ENCODE data around the gene SERPINH1.

SERPINH1 gene

GRCh38 chr11:75598900-75599299 lies 36.8 kb downstream of the SERPINH1 start:
- in situ Hi-C loops (cut with MboI; ENCODE audit: low sequenced_read_pairs, unreplicated experiment), result no loop called here
- DNase-seq (ENCODE audit: low spot score), result no peak
- no peak for TF ChIP-seq CTCF (IDR thresholded peaks at IDR 0.05; ENCODE audit: borderline replicate concordance, control extremely low read depth, extremely low read depth, insufficient read depth, missing control alignments)

DNA sequence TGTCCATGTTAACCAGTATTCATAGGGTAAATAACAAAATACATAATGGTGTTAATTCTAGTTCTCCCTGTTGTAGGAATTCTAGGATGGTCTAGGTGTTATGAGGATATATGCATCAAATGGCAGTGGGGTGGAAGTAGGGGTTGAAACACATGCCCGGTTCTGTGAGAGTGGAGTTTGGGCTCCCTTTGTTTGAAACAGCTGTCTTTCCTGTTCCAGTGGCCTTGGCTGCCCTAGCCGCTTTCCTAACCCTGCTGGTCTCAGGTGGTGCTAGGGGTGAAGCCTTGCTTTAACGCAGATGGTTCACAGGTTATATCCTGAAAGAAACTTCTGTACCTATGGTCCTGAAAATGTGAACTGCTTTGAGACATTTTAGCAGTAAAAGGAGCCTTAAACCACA lies 38.3 kb downstream of the SERPINH1 start:
- in situ Hi-C loops (cut with MboI; ENCODE audit: low sequenced_read_pairs, unreplicated experiment), result no loop called here

GRCh38 chr11:75601494-75601893 lies 39.4 kb downstream of the SERPINH1 start:
- DNase-seq (ENCODE audit: low spot score), result no peak
- no peak for TF ChIP-seq CTCF (IDR thresholded peaks at IDR 0.05; ENCODE audit: borderline replicate concordance, control extremely low read depth, extremely low read depth, insufficient read depth, missing control alignments)
- in situ Hi-C loops (cut with MboI; ENCODE audit: low sequenced_read_pairs, unreplicated experiment), result no loop called here

More for the DNA sequence above, 38.3 kb downstream of the SERPINH1 start:
- DNase-seq (ENCODE audit: low spot score), result no peak
- no peak for TF ChIP-seq CTCF (IDR thresholded peaks at IDR 0.05; ENCODE audit: borderline replicate concordance, control extremely low read depth, extremely low read depth, insufficient read depth, missing control alignments)

DNA sequence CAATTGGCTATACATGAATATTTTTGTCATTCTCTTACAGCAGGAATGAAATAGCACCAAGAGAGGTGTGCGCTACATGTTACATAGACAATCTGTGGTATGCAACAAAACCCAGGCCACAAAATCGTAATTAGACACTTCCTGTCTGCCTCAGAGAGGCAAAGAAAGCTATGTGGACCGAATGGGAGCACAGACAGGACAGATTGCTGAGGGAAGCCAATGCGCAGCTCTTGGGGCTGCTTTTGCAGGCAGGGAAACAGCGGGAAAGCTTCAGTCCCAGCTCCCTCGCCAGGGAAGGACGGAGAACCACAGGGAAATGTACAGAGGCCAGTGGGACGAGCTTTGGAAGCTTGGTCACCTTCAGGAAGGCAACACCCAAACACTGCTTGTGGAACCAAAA lies 40.9 kb downstream of the SERPINH1 start:
- DNase-seq (ENCODE audit: low spot score), result no peak
- in situ Hi-C loops (cut with MboI; ENCODE audit: low sequenced_read_pairs, unreplicated experiment), result no loop called here
- TF ChIP-seq CTCF (IDR thresholded peaks at IDR 0.05; ENCODE audit: borderline replicate concordance, control extremely low read depth, extremely low read depth, insufficient read depth, missing control alignments), result no peak

DNA sequence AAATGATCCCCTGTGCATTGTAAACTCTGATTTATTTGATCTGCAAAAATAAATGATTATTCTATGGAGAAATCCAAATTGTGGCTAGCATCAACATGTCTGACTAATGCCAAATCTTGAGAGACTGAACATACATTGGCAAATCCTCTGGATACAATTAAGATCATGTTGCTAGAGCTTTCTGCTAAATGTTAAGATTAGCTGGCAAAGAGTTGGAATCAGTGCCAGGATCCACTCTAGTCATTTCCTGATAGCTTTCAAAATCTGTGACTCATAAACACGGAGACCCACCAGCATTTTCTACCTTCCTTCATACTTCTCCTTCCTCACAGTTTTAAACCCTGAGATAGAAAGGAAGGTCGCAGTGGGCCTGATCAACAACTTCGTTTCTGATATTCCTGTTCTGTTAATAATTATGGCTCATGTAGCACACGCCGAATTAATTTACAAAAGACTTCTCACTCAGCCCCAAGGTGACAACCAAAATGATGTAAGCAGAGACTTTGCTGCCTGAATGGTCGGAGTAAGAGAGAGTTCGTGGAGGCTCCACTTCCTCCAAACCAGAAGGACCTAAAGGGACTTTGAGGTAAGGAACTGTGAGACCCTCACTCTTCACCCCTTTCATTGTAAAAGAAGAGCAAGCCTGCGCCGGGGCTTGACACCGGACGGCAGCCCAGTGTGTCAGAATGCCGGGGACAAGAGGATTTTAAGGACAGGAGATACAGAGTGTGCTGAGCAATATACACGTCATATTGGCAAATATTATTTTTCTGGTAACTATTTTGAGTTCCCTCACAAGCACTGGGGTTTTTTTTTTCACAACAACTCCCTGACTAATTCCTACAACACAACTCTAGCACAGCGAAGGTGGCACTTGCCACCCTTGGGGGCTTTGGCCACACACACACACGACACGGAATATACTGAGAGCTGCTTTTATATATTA lies 42.0 kb downstream of the SERPINH1 start:
- in situ Hi-C loops (cut with MboI; ENCODE audit: low sequenced_read_pairs, unreplicated experiment), result no loop called here
- no peak for TF ChIP-seq CTCF (IDR thresholded peaks at IDR 0.05; ENCODE audit: borderline replicate concordance, control extremely low read depth, extremely low read depth, insufficient read depth, missing control alignments)
- DNase-seq (ENCODE audit: low spot score), result no peak

DNA sequence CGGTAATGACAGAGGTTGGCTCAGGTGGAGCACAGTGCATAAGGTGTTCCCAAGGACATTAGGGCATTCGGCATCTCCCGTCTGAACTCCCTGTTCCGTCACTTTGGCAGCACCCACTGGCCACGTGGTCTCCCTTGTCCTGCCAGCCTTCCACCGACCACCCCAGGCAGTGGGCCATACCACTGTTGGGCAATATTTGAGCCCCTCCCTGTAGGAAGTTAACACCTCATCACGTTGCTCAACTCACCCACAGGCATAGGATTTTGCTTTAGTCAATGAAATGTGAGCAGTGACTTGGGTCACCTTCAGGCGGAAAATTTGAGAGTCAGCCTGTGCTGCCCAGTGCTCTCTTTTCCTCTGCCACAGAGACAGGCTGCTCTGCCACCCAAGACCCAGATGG lies 44.0 kb downstream of the SERPINH1 start:
- DNase-seq (ENCODE audit: low spot score), result no peak
- in situ Hi-C loops (cut with MboI; ENCODE audit: low sequenced_read_pairs, unreplicated experiment), result no loop called here
- TF ChIP-seq CTCF (IDR thresholded peaks at IDR 0.05; ENCODE audit: borderline replicate concordance, control extremely low read depth, extremely low read depth, insufficient read depth, missing control alignments), result no peak
